ENCODE results near the gene RXFP4. TPM values are rescaled to one million over a fixed set of nuclear protein-coding genes. Genes with fewer than 3 reads are reported as not detected.

The RXFP4 gene
- polyA plus RNA-seq, 1 of the 3 experiments (the other 2 are of a cell fraction) = not detected

DNA sequence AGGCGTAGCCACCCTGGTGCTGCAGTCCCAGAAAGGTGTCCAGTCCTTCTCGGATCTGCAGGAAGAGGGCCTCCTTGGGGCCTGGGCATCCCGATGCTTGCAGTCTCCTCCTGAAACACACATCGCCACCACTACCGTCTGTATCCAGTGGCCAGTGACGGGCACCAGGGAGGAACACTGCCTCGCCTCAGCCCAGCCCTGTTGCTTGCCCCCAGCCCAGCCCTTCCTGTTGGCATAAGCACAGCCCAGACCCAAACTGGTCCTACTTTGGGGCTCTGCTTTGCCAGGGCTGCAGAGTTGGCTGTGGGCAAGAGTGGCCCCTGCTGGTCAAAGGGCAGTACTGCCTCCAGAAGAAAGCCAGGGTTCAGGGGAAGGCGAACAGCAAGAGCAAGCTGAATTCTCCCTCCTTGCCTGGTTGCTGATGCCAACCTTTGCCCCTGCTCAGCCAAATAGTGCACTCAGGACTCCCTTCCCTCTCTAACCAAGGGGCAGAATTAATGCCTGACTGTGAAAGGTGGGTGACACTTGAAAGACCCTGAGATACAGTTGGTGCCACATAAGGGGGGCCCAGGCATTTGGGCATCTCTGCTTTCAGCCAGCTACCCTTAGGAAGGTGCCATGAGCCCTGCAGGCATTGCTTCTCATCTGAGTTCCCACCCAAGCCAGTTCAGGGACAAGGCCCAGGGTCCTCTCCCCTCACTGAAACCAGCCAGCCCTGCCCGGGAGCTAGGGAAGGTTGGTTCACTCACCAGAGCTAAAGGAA is 48.0 kb downstream of the RXFP4 start:
- Histone ChIP-seq H3K9me3 (no peaks in the 10 kb centered on the region), H4K20me1 (ENCODE audit: insufficient read depth) (no peaks in the 10 kb centered on the region), H3K36me3 (replicated peaks in 1 of 2; ENCODE audit: control insufficient read depth in 1 of 2, insufficient read depth in 2 of 2, low read length in 1 of 2) (no peaks in the 10 kb centered on the region), H3K4me3 (ENCODE audit: low read depth in 2 of 2, low read length in 1 of 2) (no peak overlapping the region; a peak in 1 of 4 replicates), H3K4me1 (ENCODE audit: control insufficient read depth in 1 of 2, insufficient read depth in 2 of 2, low read depth in 1 of 2, low read length in 1 of 2) (no peaks in the 10 kb centered on the region; a peak in 1 of 4 replicates), H2AFZ (ENCODE audit: low read depth) (peak overlapping the region; percentile 33; the same call in 1 of the 2 replicates), H3K27ac (ENCODE audit: low read depth in 2 of 2, low read length in 1 of 2) (no peak overlapping the region), H3K4me2 (no peak overlapping the region; the same call in 1 of the 2 replicates), H3F3A (replicated peaks; ENCODE audit: insufficient read depth) (no peaks in the 10 kb centered on the region), H3K9ac (no peak overlapping the region), H3K9me2 (no peaks in the 10 kb centered on the region), H3K79me2 (ENCODE audit: insufficient read depth) (no peaks in the 10 kb centered on the region), H3K27me3 (ENCODE audit: insufficient read depth) (no peaks in the 10 kb centered on the region)
- ChIA-PET POLR2A (interaction anchor here (0.8 to 1.0 kb wide), 2 partner anchors 55 to 79 kb away, joined by 3 read pairs; no protein-coding TSS in a partner anchor), CTCF (interaction anchor here (0.5 to 4.4 kb wide), 46 partner anchors 8 to 739 kb away, joined by 3 to 83 read pairs (median 4); partner anchors contain the start of genes ARHGEF2, GON4L and KHDC4)
- peak; percentile 85 for DNase-seq
- WGBS (ENCODE audit: low lambda C conversion rate) = 62% methylated on average over 6 of the region's 9 CpGs
- no peak for TF ChIP-seq FOXM1 (IDR thresholded peaks at IDR 0.05; ENCODE audit: low read depth)
- peak; percentile 96 for TF ChIP-seq RAD21 (IDR thresholded peaks at IDR 0.05; ENCODE audit: low read length)
- TF ChIP-seq YY1 (IDR thresholded peaks at IDR 0.05; ENCODE audit: low read depth) = no peak
- peak; percentile 93 for TF ChIP-seq SMC3 (IDR thresholded peaks at IDR 0.05; ENCODE audit: low read depth, low read length)
- no peak for TF ChIP-seq RXRA (IDR thresholded peaks at IDR 0.05; ENCODE audit: borderline replicate concordance, low read depth)
- TF ChIP-seq, protein P1, sequence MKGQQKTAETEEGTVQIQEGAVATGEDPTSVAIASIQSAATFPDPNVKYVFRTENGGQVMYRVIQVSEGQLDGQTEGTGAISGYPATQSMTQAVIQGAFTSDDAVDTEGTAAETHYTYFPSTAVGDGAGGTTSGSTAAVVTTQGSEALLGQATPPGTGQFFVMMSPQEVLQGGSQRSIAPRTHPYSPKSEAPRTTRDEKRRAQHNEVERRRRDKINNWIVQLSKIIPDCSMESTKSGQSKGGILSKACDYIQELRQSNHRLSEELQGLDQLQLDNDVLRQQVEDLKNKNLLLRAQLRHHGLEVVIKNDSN (IDR thresholded peaks at IDR 0.05; ENCODE audit: borderline replicate concordance, low read depth) = no peak
- TF ChIP-seq, protein P2, sequence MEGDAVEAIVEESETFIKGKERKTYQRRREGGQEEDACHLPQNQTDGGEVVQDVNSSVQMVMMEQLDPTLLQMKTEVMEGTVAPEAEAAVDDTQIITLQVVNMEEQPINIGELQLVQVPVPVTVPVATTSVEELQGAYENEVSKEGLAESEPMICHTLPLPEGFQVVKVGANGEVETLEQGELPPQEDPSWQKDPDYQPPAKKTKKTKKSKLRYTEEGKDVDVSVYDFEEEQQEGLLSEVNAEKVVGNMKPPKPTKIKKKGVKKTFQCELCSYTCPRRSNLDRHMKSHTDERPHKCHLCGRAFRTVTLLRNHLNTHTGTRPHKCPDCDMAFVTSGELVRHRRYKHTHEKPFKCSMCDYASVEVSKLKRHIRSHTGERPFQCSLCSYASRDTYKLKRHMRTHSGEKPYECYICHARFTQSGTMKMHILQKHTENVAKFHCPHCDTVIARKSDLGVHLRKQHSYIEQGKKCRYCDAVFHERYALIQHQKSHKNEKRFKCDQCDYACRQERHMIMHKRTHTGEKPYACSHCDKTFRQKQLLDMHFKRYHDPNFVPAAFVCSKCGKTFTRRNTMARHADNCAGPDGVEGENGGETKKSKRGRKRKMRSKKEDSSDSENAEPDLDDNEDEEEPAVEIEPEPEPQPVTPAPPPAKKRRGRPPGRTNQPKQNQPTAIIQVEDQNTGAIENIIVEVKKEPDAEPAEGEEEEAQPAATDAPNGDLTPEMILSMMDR (IDR thresholded peaks at IDR 0.05) = peak; percentile 91
- no peak for TF ChIP-seq REST (IDR thresholded peaks at IDR 0.05; ENCODE audit: low read depth, low read length)
